HepG2 (cell line): ENCODE data around the gene PALM3. TPM values are rescaled to one million over a fixed set of nuclear protein-coding genes. Genes with fewer than 3 reads are reported as not detected.

Source experiments
- BRCA1 ChIP-seq: sonication (generic); formaldehyde crosslinking; IDR thresholded peaks from 2 replicates; pipeline ENCODE4 v1.4.0; 2020; ENCODE audit warnings: missing genetic modification reagents
- DMAP1 ChIP-seq: IDR thresholded peaks from 2 replicates; pipeline ENCODE4 v1.6.1; 2016
- DMTF1 ChIP-seq: sonication (generic); formaldehyde crosslinking; IDR thresholded peaks from 2 replicates; pipeline ENCODE4 v1.4.0; 2020; ENCODE audit warnings: mild to moderate bottlenecking, missing genetic modification reagents
- JUND ChIP-seq: sonication (generic); formaldehyde crosslinking; IDR thresholded peaks from 2 replicates; pipeline ENCODE4 v1.8.0; 2022; ENCODE audit warnings: mild to moderate bottlenecking, missing genetic modification reagents
- KLF11 ChIP-seq: IDR thresholded peaks from 2 replicates; pipeline ENCODE4 v1.6.1; 2016; ENCODE audit warnings: missing compliant biosample characterization
- KLF6 ChIP-seq: IDR thresholded peaks from 2 replicates; pipeline ENCODE4 v1.8.0; 2016; ENCODE audit warnings: missing biosample characterization, missing genetic modification reagents
- KLF9 ChIP-seq: IDR thresholded peaks from 2 replicates; pipeline ENCODE4 v1.6.1; 2016; ENCODE audit warnings: low read depth
- MXD3 ChIP-seq: IDR thresholded peaks from 2 replicates; pipeline ENCODE4 v1.6.1; 2016; ENCODE audit warnings: mild to moderate bottlenecking, missing biosample characterization, missing genetic modification reagents
- MXD4 ChIP-seq: IDR thresholded peaks from 2 replicates; pipeline ENCODE4 v1.6.1; 2016; ENCODE audit warnings: mild to moderate bottlenecking, missing biosample characterization, missing genetic modification reagents
- NFYB ChIP-seq: sonication (generic); formaldehyde crosslinking; IDR thresholded peaks from 2 replicates; pipeline ENCODE4 v1.4.0; 2020; ENCODE audit warnings: missing genetic modification reagents
- NR2F1 ChIP-seq, 2 experiments: fragments of 450-650 bp in 1 of 2; formaldehyde crosslinking in 1 of 2; IDR thresholded peaks; 2 replicates each; pipeline versions ENCODE4 v1.5.0 to v1.6.1; 2016 to 2020; ENCODE audit warnings: mild to moderate bottlenecking in 1 of 2, missing compliant biosample characterization in 1 of 2, missing genetic modification reagents in 1 of 2, moderate library complexity in 1 of 2
- RARG ChIP-seq: sonication (generic); formaldehyde crosslinking; IDR thresholded peaks from 2 replicates; pipeline ENCODE4 v1.4.0; 2020; ENCODE audit warnings: low read depth, mild to moderate bottlenecking, missing genetic modification reagents
- TBL1XR1 ChIP-seq: fragments of 150-350 bp; IDR thresholded peaks from 2 replicates; pipeline ENCODE4 v1.6.1; 2014; ENCODE audit warnings: borderline replicate concordance, low read length; ENCODE audit not compliant: partially characterized antibody
- TFDP1 ChIP-seq: IDR thresholded peaks from 2 replicates; pipeline ENCODE4 v1.6.1; 2016; ENCODE audit warnings: missing compliant biosample characterization, missing genetic modification reagents, borderline replicate concordance
- TMF1 ChIP-seq: sonication (generic); formaldehyde crosslinking; IDR thresholded peaks from 2 replicates; pipeline ENCODE4 v1.8.1; 2022; ENCODE audit warnings: low read depth, missing genetic modification reagents
- ZKSCAN8 ChIP-seq: IDR thresholded peaks from 2 replicates; pipeline ENCODE4 v1.6.1; 2016; ENCODE audit warnings: borderline replicate concordance, missing genetic modification reagents, missing compliant biosample characterization
- ZNF281 ChIP-seq: sonication (generic); formaldehyde crosslinking; IDR thresholded peaks from 2 replicates; pipeline ENCODE4 v1.4.0; 2020; ENCODE audit warnings: missing genetic modification reagents, borderline replicate concordance
- ZNF484 ChIP-seq: sonication (generic); formaldehyde crosslinking; IDR thresholded peaks from 2 replicates; pipeline ENCODE4 v1.5.1; 2020; ENCODE audit warnings: mild to moderate bottlenecking, low read depth, missing genetic modification reagents, borderline replicate concordance
- ZNF572 ChIP-seq: sonication (generic); formaldehyde crosslinking; IDR thresholded peaks from 2 replicates; pipeline ENCODE4 v1.5.1; 2020; ENCODE audit warnings: mild to moderate bottlenecking, missing genetic modification reagents
- ZNF639 ChIP-seq: conservative IDR thresholded peaks from 2 replicates; pipeline ENCODE4 v1.6.1; 2018; ENCODE audit warnings: missing genetic modification reagents
- ZNF841 ChIP-seq: sonication (generic); formaldehyde crosslinking; IDR thresholded peaks from 2 replicates; pipeline ENCODE4 v1.8.1; 2023; ENCODE audit warnings: missing genetic modification reagents, borderline replicate concordance
- polyA plus RNA-seq, 8 experiments: library from polyadenylated mRNA; depleted of rRNA in 3 of 8; stranded (reverse) in 7 of 8; unstranded in 1 of 8; fragments of >200 nt; fragmentation: Illumina TruSeq in 4 of 8; extraction: Trizol in 4 of 8; gene quantifications; 2 replicates each; pipeline versions ENCODE4 v1.2.1 to v1.2.3, GENCODE V29; 2011 to 2016; ENCODE audit warnings: low read depth in 4 of 8, missing spikeins in 1 of 8, mixed read lengths in 1 of 8; ENCODE audit not compliant: insufficient read depth in 1 of 8
- total RNA-seq, 5 experiments: library from RNA; depleted of rRNA; stranded (reverse); fragments of >200 nt; fragmentation: Illumina TruSeq; extraction: Trizol; gene quantifications; 2 replicates each; pipeline ENCODE4 v1.2.3, GENCODE V29; 2016; ENCODE audit warnings: low read depth in 1 of 5
- TF ChIP-seq, protein P1 (sequence below): sonication (generic); formaldehyde crosslinking; IDR thresholded peaks from 2 replicates; pipeline ENCODE4 v1.8.1; 2023; ENCODE audit warnings: mild to moderate bottlenecking, missing genetic modification reagents, borderline replicate concordance

The PALM3 gene
- total and polyA plus RNA-seq, 2 of the 13 experiments (the other 11 are each of a cell fraction or from before 2014, with no cell fraction given) = 0.79 to 2.4 TPM

- TF ChIP-seq DMTF1 (CRISPR knock-in tag) = no peak
- TF ChIP-seq KLF6 (CRISPR knock-in tag) = no peak
- TF ChIP-seq ZNF484 = no peak
- no peak for TF ChIP-seq KLF9 (CRISPR knock-in tag)
- peak in 1 of 2 experiments; percentile 62; a peak in 2 of 4 replicates for TF ChIP-seq NR2F1 (CRISPR knock-in tag; IDR thresholded peaks at IDR 0.05)
- no peak for TF ChIP-seq BRCA1 (CRISPR knock-in tag)
- TF ChIP-seq TFDP1 = peak; percentile 25; the same call in 1 of the 2 replicates
- peak; percentile 23; the same call in 1 of the 2 replicates for TF ChIP-seq MXD3 (CRISPR knock-in tag)
- TF ChIP-seq TBL1XR1 = no peak
- TF ChIP-seq ZKSCAN8 (CRISPR knock-in tag) = no peak
- no peak for TF ChIP-seq NFYB (CRISPR knock-in tag)
- TF ChIP-seq, protein P1, sequence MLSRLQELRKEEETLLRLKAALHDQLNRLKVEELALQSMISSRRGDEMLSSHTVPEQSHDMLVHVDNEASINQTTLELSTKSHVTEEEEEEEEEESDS (CRISPR knock-in tag) = no peak
- 0 out of 2 replicates have a peak, but pooled peaks have one; percentile 29 for TF ChIP-seq ZNF639 (CRISPR knock-in tag)
- no peak for TF ChIP-seq MXD4 (CRISPR knock-in tag)
- TF ChIP-seq RARG (CRISPR knock-in tag) = no peak
- TF ChIP-seq ZNF281 = peak; percentile 74; the same call in 1 of the 2 replicates
- peak; percentile 44; the same call in 1 of the 2 replicates for TF ChIP-seq DMAP1 (CRISPR knock-in tag)
- TF ChIP-seq JUND (CRISPR knock-in tag) = no peak
- no peak for TF ChIP-seq KLF11
- peak; percentile 21; the same call in 1 of the 2 replicates for TF ChIP-seq TMF1 (CRISPR knock-in tag)
- no peak for TF ChIP-seq ZNF841 (CRISPR knock-in tag)
- no peak for TF ChIP-seq ZNF572 (CRISPR knock-in tag)
These were observed 29.4 kb upstream of the PALM3 start (continued) for GRCh38 chr19:14091081-14091812.
